Heart right ventricle (tissue), 16 donors: ENCODE results near the gene NAT10. TPM values are rescaled to one million over a fixed set of nuclear protein-coding genes. Genes with fewer than 3 reads are reported as not detected.

Source experiments
- ATAC-seq, 8 donors: fragments of 200-7000 bp; cut with Tn5 transposase; one replicate each; pipeline ENCODE4 v1.9.1; 2020; ENCODE audit warnings: mild to moderate bottlenecking in 8 of 8, moderate library complexity in 8 of 8, moderate number of reproducible peaks in 1 of 8
- DNase-seq, 2 donors: peaks; one replicate each; pipeline ENCODE4 v3.0.0-alpha.2; 2020
- H3K27ac ChIP-seq, 10 donors: fragments of 200-600 bp; sonication (generic) in 2 of 10; one replicate each; pipeline versions ENCODE4 v1.5.0 to v1.8.0; 2020 to 2022; ENCODE audit warnings: mild to moderate bottlenecking in 3 of 10
- H3K27me3 ChIP-seq, 7 donors: fragments of 200-600 bp; one replicate each; pipeline ENCODE4 v1.8.0; 2021 to 2022; ENCODE audit warnings: mild to moderate bottlenecking in 2 of 7
- H3K36me3 ChIP-seq, 9 donors: fragments of 200-600 bp; sonication (generic) in 1 of 9; one replicate each; pipeline versions ENCODE4 v1.5.0 to v1.8.0; 2020 to 2022; ENCODE audit warnings: mild to moderate bottlenecking in 2 of 9
- H3K4me1 ChIP-seq, 9 donors: fragments of 200-600 bp; sonication (generic) in 1 of 9; one replicate each; pipeline versions ENCODE4 v1.5.0 to v1.8.0; 2020 to 2022; ENCODE audit warnings: mild to moderate bottlenecking in 4 of 9
- H3K4me3 ChIP-seq, 10 donors: fragments of 200-600 bp; sonication (generic) in 2 of 10; one replicate each; pipeline versions ENCODE4 v1.5.0 to v1.8.0; 2020 to 2022; ENCODE audit warnings: mild to moderate bottlenecking in 7 of 10, moderate library complexity in 2 of 10
- H3K9me3 ChIP-seq, 11 donors: fragments of 200-600 bp in 10 of 11; sonication (generic) in 2 of 11; one replicate each; pipeline versions ENCODE4 v1.5.0 to v1.8.0; 2013 to 2022; ENCODE audit warnings: mild to moderate bottlenecking in 2 of 11, control low read depth in 1 of 11, moderate library complexity in 1 of 11
- CTCF ChIP-seq, 9 donors: fragments of 200-600 bp; sonication (generic) in 2 of 9; IDR thresholded peaks; one replicate each; pipeline versions ENCODE4 v1.5.0 to v1.8.0; 2021 to 2022; ENCODE audit warnings: antibody characterized with exemption in 9 of 9, mild to moderate bottlenecking in 5 of 9, moderate library complexity in 1 of 9
- WGBS, 2 donors: extraction: QIAGEN DNeasy Blood & Tissue Kit; methylation state at CpG; one replicate each; pipeline ENCODE4 v1.1.7; 2013; ENCODE audit warnings: inconsistent platforms in 1 of 2; 5-methylcytosine and 5-hydroxymethylcytosine counted together
- intact Hi-C, 10 donors: fragments of 100-400 bp; cut with DNase I; formaldehyde crosslinking; loops; one replicate each; pipeline versions ENCODE4 v1.11.1 to v1.14.2; 2022
- polyA plus RNA-seq, 2 donors: library from polyadenylated mRNA; stranded (reverse); fragments of 200-250 nt; gene quantifications; one replicate each; pipeline ENCODE4 v1.2.3, GENCODE V29; 2013
- total RNA-seq, 10 donors: library from RNA; stranded (reverse); fragmentation: NEBNext Ultra II Directional in 3 of 10; extraction: Animal tissue kit (Norgen Biotek cat#: 25700) in 3 of 10; gene quantifications; one replicate each; pipeline versions ENCODE4 v1.2.1 to v1.2.4, GENCODE V29; 2021 to 2023
- donor health status: Arrhythmogenic right ventricular cardiomyopathy.
- donor health status: ischemic (EF 13 %, LVEDD 7.1; RV severe dilation, severe dysfunction).
- donor health status: healthy with polysubstance abuse.
- donor health status: DM: no; HTN: yes; CAD: no.
- donor health status: DM: no; HTN: no; CAD: no.
- donor health status: ischemic (EF 25% LVEDD 6.9; RV normal size, moderate dysfunction).
- donor health status: ischemic (EF 25% LVEDD 5.7; RV mildly dilated, moderate dysfunction).
- donor health status: healthy.
- donor health status: DM: yes; HTN: yes; CAD: no.
- donor health status: Ischemic cardiomyopathy.
- donor health status: ischemic (EF 35%, LVEDD 5.7; RV mildly dilated, moderate dysfunction).
- donor health status: nonischemic (EF 11% LVEDD 7.7; RV severe dilation, severe dysfunction).
- donor health status: DM: yes; HTN: yes; CAD: no.
- donor health status: PGD.
- donor health status: ischemic (EF 29% LVEDD 5.4; RV normal size, mild dysfunction).
- donor health status: nonischemic (EF 23%, LVEDD 6.1; RV moderate dilation, normal function).

The NAT10 gene
- total and polyA plus RNA-seq, 12 donors: 16.2 to 26.4 (median 21.9) TPM

- no peak overlapping the region for H3K4me3 ChIP-seq
- 44 to 72% methylated on average over 4 of the region's 4 CpGs for WGBS, 2 donors
- ATAC-seq (peak in 7 of 8 donors; percentile 25 to 78 (median 64)), DNase-seq (no peak)
- no peaks in the 10 kb centered on the region for H3K9me3 ChIP-seq
- H3K4me1 ChIP-seq: peaks cover 0 to 20% (median 6%) of the 10 kb centered on the region in 9 donors
- intact Hi-C loops: no loop called here
- peak overlapping the region in 7 of 10 donors; percentile 20 to 74 (median 60) for H3K27ac ChIP-seq
- no peak for TF ChIP-seq CTCF (IDR thresholded peaks at IDR 0.05)
- H3K36me3 ChIP-seq: peaks cover 0 to 100% (median 65%) of the 10 kb centered on the region in 9 donors
- no peaks in the 10 kb centered on the region for H3K27me3 ChIP-seq
Observed at GRCh38 chr11:34132261-34132965, 27.0 kb downstream of the NAT10 start.

- no peaks in the 10 kb centered on the region for H3K9me3 ChIP-seq
- 91% methylated on average over 5 of the region's 5 CpGs for WGBS, 2 donors
- no peak overlapping the region for H3K27ac ChIP-seq
- H3K4me1 ChIP-seq: peaks cover 0 to 20% (median 6%) of the 10 kb centered on the region in 9 donors
- no peaks in the 10 kb centered on the region for H3K27me3 ChIP-seq
- no peak for ATAC-seq
- intact Hi-C loops: no loop called here
- no peak for DNase-seq
- H3K4me3 ChIP-seq: no peak overlapping the region
- H3K36me3 ChIP-seq: peaks cover 0 to 100% (median 67%) of the 10 kb centered on the region in 9 donors
- no peak for TF ChIP-seq CTCF (IDR thresholded peaks at IDR 0.05)
Observed at GRCh38 chr11:34134765-34135164, 29.3 kb downstream of the NAT10 start.

- Histone ChIP-seq H3K4me1 (peaks cover 0 to 20% (median 6%) of the 10 kb centered on the region in 9 donors), H3K4me3 (no peak overlapping the region), H3K9me3 (no peaks in the 10 kb centered on the region), H3K36me3 (peaks cover 0 to 100% (median 72%) of the 10 kb centered on the region in 9 donors), H3K27me3 (no peaks in the 10 kb centered on the region), H3K27ac (no peak overlapping the region)
- intact Hi-C loops: no loop called here
- DNase-seq (no peak), ATAC-seq (no peak)
- TF ChIP-seq CTCF (IDR thresholded peaks at IDR 0.05): no peak
- WGBS, 2 donors: 96 to 100% methylated on average over 3 of the region's 3 CpGs
Observed at GRCh38 chr11:34135439-34135838, 30.0 kb downstream of the NAT10 start.

- ATAC-seq (peak in 3 of 8 donors; percentile 50 to 64 (median 50)), DNase-seq (no peak)
- no peak overlapping the region for H3K4me3 ChIP-seq
- no peaks in the 10 kb centered on the region for H3K27me3 ChIP-seq
- intact Hi-C loops: no loop called here
- no peak for TF ChIP-seq CTCF (IDR thresholded peaks at IDR 0.05)
- peaks cover 0 to 100% (median 72%) of the 10 kb centered on the region in 9 donors for H3K36me3 ChIP-seq
- peaks cover 0 to 20% (median 6%) of the 10 kb centered on the region in 9 donors for H3K4me1 ChIP-seq
- H3K27ac ChIP-seq: no peak overlapping the region
- H3K9me3 ChIP-seq: no peaks in the 10 kb centered on the region
- WGBS, 2 donors: 87 to 91% methylated on average over 8 of the region's 8 CpGs
Observed at GRCh38 chr11:34136420-34136819, 31.0 kb downstream of the NAT10 start.
